Gastrocnemius medialis (tissue), 4 donors: Measurements from ENCODE around the gene CDC5L.

Source experiments
- CTCF ChIP-seq, 5 experiments: fragments of 450-650 bp in 3 of 5; fragments of 200-600 bp in 2 of 5; sonication (generic) in 2 of 5; IDR thresholded peaks in 4 of 5; conservative IDR thresholded peaks in 1 of 5; 1 replicate in 4 of 5; 2 replicates in 1 of 5; pipeline ENCODE4 v1.5.1; 2016 to 2019; ENCODE audit warnings: antibody characterized with exemption in 5 of 5, mild to moderate bottlenecking in 3 of 5, moderate library complexity in 3 of 5
- POLR2A ChIP-seq, 2 donors: fragments of 450-650 bp; IDR thresholded peaks; one replicate each; pipeline ENCODE4 v1.6.1; 2017; ENCODE audit warnings: antibody characterized with exemption in 2 of 2, mild to moderate bottlenecking in 2 of 2, moderate library complexity in 2 of 2

- TF ChIP-seq POLR2A (IDR thresholded peaks at IDR 0.05) (no peak), CTCF (IDR thresholded peaks at IDR 0.05 in 4 of 5, conservative IDR thresholded peaks at IDR 0.05 in 1 of 5) (no peak)
Measured at GRCh38 chr6:44395501-44395900, 8.0 kb downstream of the CDC5L start.
